ENCODE measurements around the gene RSPH10B.
"Not testable (repeated sequence)": the region's sequence is repeated elsewhere in the genome, so short reads cannot be mapped to it uniquely, and the experiment has no call there.

Gene RSPH10B

GRCh38 chr7:5963810-5964209 lies 6.7 kb downstream of the RSPH10B start:
- not testable (repeated sequence) for H3K4me1 Mint-ChIP-seq (ENCODE audit: low read depth); H3K4me3 Mint-ChIP-seq; H3K27me3 Mint-ChIP-seq; H3K9me3 Mint-ChIP-seq (ENCODE audit: low read depth); H3K27ac Mint-ChIP-seq; H3K36me3 Mint-ChIP-seq

GRCh38 chr7:5963205-5963604 lies 7.3 kb downstream of the RSPH10B start:
- H3K27ac Mint-ChIP-seq; H3K27me3 Mint-ChIP-seq; H3K9me3 Mint-ChIP-seq (ENCODE audit: low read depth); H3K36me3 Mint-ChIP-seq; H3K4me3 Mint-ChIP-seq; H3K4me1 Mint-ChIP-seq (ENCODE audit: low read depth): not testable (repeated sequence)

- not testable (repeated sequence) for H3K4me1 Mint-ChIP-seq (ENCODE audit: low read depth); H3K9me3 Mint-ChIP-seq (ENCODE audit: low read depth); H3K27me3 Mint-ChIP-seq; H3K4me3 Mint-ChIP-seq; H3K36me3 Mint-ChIP-seq; H3K27ac Mint-ChIP-seq
Measured at GRCh38 chr7:5934945-5935450, 35.5 kb downstream of the RSPH10B start.

- H3K4me1 Mint-ChIP-seq (ENCODE audit: low read depth); H3K27me3 Mint-ChIP-seq; H3K4me3 Mint-ChIP-seq; H3K36me3 Mint-ChIP-seq; H3K27ac Mint-ChIP-seq; H3K9me3 Mint-ChIP-seq (ENCODE audit: low read depth): not testable (repeated sequence)
Measured at GRCh38 chr7:5931905-5932644, 38.4 kb downstream of the RSPH10B start.

- H3K4me3 Mint-ChIP-seq; H3K36me3 Mint-ChIP-seq; H3K27ac Mint-ChIP-seq; H3K9me3 Mint-ChIP-seq (ENCODE audit: low read depth); H3K4me1 Mint-ChIP-seq (ENCODE audit: low read depth); H3K27me3 Mint-ChIP-seq: not testable (repeated sequence)
Measured at GRCh38 chr7:5931250-5931649, 39.2 kb downstream of the RSPH10B start.

- H3K4me3 Mint-ChIP-seq; H3K27me3 Mint-ChIP-seq; H3K27ac Mint-ChIP-seq; H3K9me3 Mint-ChIP-seq (ENCODE audit: low read depth); H3K36me3 Mint-ChIP-seq; H3K4me1 Mint-ChIP-seq (ENCODE audit: low read depth): not testable (repeated sequence)
Measured at GRCh38 chr7:5930290-5930689, 40.2 kb downstream of the RSPH10B start.

GRCh38 chr7:5926263-5926870 lies 44.1 kb downstream of the RSPH10B start:
- H3K27me3 Mint-ChIP-seq; H3K27ac Mint-ChIP-seq; H3K36me3 Mint-ChIP-seq; H3K9me3 Mint-ChIP-seq (ENCODE audit: low read depth); H3K4me3 Mint-ChIP-seq; H3K4me1 Mint-ChIP-seq (ENCODE audit: low read depth): not testable (repeated sequence)

GRCh38 chr7:5924630-5925029 lies 45.9 kb downstream of the RSPH10B start:
- not testable (repeated sequence) for H3K36me3 Mint-ChIP-seq; H3K4me1 Mint-ChIP-seq (ENCODE audit: low read depth); H3K27me3 Mint-ChIP-seq; H3K4me3 Mint-ChIP-seq; H3K9me3 Mint-ChIP-seq (ENCODE audit: low read depth); H3K27ac Mint-ChIP-seq

GRCh38 chr7:5924180-5924579 lies 46.3 kb downstream of the RSPH10B start:
- not testable (repeated sequence) for H3K4me3 Mint-ChIP-seq; H3K27ac Mint-ChIP-seq; H3K4me1 Mint-ChIP-seq (ENCODE audit: low read depth); H3K9me3 Mint-ChIP-seq (ENCODE audit: low read depth); H3K27me3 Mint-ChIP-seq; H3K36me3 Mint-ChIP-seq

- H3K4me1 Mint-ChIP-seq (ENCODE audit: low read depth); H3K27ac Mint-ChIP-seq; H3K27me3 Mint-ChIP-seq; H3K4me3 Mint-ChIP-seq; H3K9me3 Mint-ChIP-seq (ENCODE audit: low read depth); H3K36me3 Mint-ChIP-seq: not testable (repeated sequence)
Measured at GRCh38 chr7:5916529-5916928, 54.0 kb downstream of the RSPH10B start.

GRCh38 chr7:5908835-5909234 lies 61.7 kb downstream of the RSPH10B start:
- H3K4me3 Mint-ChIP-seq; H3K27me3 Mint-ChIP-seq; H3K27ac Mint-ChIP-seq; H3K9me3 Mint-ChIP-seq (ENCODE audit: low read depth); H3K36me3 Mint-ChIP-seq; H3K4me1 Mint-ChIP-seq (ENCODE audit: low read depth): not testable (repeated sequence)

- H3K4me3 Mint-ChIP-seq; H3K4me1 Mint-ChIP-seq (ENCODE audit: low read depth); H3K9me3 Mint-ChIP-seq (ENCODE audit: low read depth); H3K27me3 Mint-ChIP-seq; H3K27ac Mint-ChIP-seq; H3K36me3 Mint-ChIP-seq: not testable (repeated sequence)
Measured at GRCh38 chr7:5904726-5905125, 65.8 kb downstream of the RSPH10B start.

- H3K4me3 Mint-ChIP-seq; H3K36me3 Mint-ChIP-seq; H3K9me3 Mint-ChIP-seq (ENCODE audit: low read depth); H3K4me1 Mint-ChIP-seq (ENCODE audit: low read depth); H3K27me3 Mint-ChIP-seq; H3K27ac Mint-ChIP-seq: not testable (repeated sequence)
Measured at GRCh38 chr7:5903002-5903401, 67.5 kb downstream of the RSPH10B start.

- H3K4me1 Mint-ChIP-seq (ENCODE audit: low read depth); H3K27me3 Mint-ChIP-seq; H3K9me3 Mint-ChIP-seq (ENCODE audit: low read depth); H3K36me3 Mint-ChIP-seq: not testable (repeated sequence)
- Mint-ChIP-seq H3K27ac (peak within 1 kb of the TSS; percentile 86), H3K4me3 (peak within 1 kb of the TSS; percentile 87)
Measured at GRCh38 chr7:5898480-5899224, 71.8 kb downstream of the RSPH10B start, which contains the start of gene CCZ1. CCZ1 (plus strand) TSS chr7:5898733; CDS start chr7:5898800, 67 bp downstream.

GRCh38 chr7:5897369-5897919 lies 73.0 kb downstream of the RSPH10B start:
- not testable (repeated sequence) for H3K27me3 Mint-ChIP-seq; H3K27ac Mint-ChIP-seq; H3K9me3 Mint-ChIP-seq (ENCODE audit: low read depth); H3K4me1 Mint-ChIP-seq (ENCODE audit: low read depth); H3K36me3 Mint-ChIP-seq
- peak overlapping the region; percentile 54 for H3K4me3 Mint-ChIP-seq
